Neural crest cell (in vitro differentiated cells): ENCODE measurements around the gene DERL3. TPM values are rescaled to one million over a fixed set of nuclear protein-coding genes. Genes with fewer than 3 reads are reported as not detected.

Experiments used
- DNase-seq: peaks from one replicate; pipeline ENCODE4 v3.0.0; 2021; ENCODE audit warnings: low read depth, mixed read lengths, low spot score
- H3K27ac Mint-ChIP-seq: one replicate; pipeline ENCODE4 v1.8.0; 2021; ENCODE audit warnings: mild to moderate bottlenecking, mixed read lengths; ENCODE audit not compliant: unreplicated experiment
- H3K27me3 Mint-ChIP-seq: 2 replicates; pipeline ENCODE4 v1.8.0; 2021; ENCODE audit warnings: low read depth, mild to moderate bottlenecking, mixed read lengths
- H3K36me3 Mint-ChIP-seq: 2 replicates; pipeline ENCODE4 v1.8.0; 2021; ENCODE audit warnings: low read depth, mild to moderate bottlenecking, mixed read lengths
- H3K4me1 Mint-ChIP-seq: 2 replicates; pipeline ENCODE4 v1.8.0; 2021; ENCODE audit warnings: mixed read lengths
- H3K4me3 Mint-ChIP-seq: one replicate; pipeline ENCODE4 v1.8.0; 2021; ENCODE audit warnings: mild to moderate bottlenecking, mixed read lengths
- H3K9me3 Mint-ChIP-seq: 2 replicates; pipeline ENCODE4 v1.8.0; 2021; ENCODE audit warnings: mixed read lengths
- CTCF ChIP-seq: fragments of 200-600 bp; sonication (generic); conservative IDR thresholded peaks from 2 replicates; pipeline ENCODE4 v1.5.0; 2021; ENCODE audit warnings: antibody characterized with exemption, mild to moderate bottlenecking
- total RNA-seq: library from RNA; stranded (reverse); gene quantifications from 2 replicates; pipeline ENCODE4 v1.2.1, GENCODE V29; 2021

The DERL3 gene
- total RNA-seq, 1 donor from 2014 or later, result 5.7 TPM

DNA sequence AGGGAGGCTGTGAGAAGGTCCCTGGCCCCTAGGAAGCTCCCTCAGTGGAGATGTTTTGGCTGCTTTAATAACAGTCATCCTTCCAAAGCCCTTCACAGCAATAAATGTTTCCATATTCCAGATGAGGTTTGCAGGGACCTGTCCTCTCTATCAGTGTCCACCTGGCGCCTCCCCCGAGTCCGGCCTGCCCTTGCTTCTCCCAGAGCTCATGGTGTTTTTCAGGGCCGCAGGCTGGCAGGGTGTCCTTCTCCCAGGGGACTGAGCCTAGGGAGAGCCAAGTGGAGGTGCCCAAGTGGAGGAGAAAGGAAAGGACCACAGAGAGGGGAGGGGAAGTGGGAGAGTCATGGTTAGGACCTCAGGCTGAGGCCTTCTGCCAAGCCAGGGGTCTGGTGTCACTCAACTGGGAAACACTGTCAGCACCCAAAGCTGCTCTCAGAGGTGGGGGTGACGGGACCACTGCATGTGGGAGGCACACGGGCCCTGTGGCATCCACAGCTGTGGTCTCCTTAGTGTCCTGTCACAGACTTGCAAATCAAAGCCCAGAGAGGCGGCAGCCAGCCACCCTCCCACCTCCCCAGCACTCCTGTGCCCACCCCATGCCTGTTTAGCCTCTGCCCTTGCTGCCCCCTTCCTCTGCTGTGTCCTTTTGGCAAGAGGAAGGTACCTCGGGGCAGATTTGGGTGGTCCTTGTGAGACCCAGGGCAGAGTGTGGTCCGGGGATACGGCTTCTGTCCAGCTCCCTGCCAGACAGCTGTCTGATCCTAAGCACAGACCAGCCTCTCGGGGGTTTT, 6.4 kb downstream of the DERL3 start:
- DNase-seq, result no peak
- Mint-ChIP-seq H3K36me3 (peaks cover 3% of the 10 kb centered on the region), H3K4me3 (no peak overlapping the region), H3K9me3 (no peaks in the 10 kb centered on the region), H3K27ac (no peak overlapping the region), H3K4me1 (peaks cover 3% of the 10 kb centered on the region), H3K27me3 (no peaks in the 10 kb centered on the region)
- TF ChIP-seq CTCF, result no peak

DNA sequence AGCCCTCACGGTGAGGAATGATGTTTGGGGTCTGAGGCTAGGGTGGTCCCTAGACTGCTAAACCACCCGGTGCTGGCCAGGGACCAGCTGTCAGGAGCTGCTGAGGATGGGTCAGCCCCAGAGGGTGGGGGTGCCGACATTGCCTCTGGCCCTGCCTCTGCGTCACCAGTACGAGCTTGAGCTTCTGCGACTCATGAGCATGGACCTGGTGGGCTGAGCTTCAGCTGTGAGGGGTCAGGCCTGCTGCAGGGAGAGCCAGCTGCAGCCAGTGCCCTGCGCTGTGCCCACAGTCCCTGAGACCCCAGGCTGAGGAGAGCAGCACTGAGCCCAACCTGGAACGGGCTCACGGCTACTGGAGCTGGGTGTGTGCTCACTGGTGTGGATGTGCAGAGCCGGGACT, 7.0 kb downstream of the DERL3 start:
- no peak for TF ChIP-seq CTCF
- Mint-ChIP-seq H3K4me1 (no peaks in the 10 kb centered on the region), H3K9me3 (no peaks in the 10 kb centered on the region), H3K36me3 (peaks cover 3% of the 10 kb centered on the region), H3K4me3 (no peak overlapping the region), H3K27me3 (no peaks in the 10 kb centered on the region), H3K27ac (no peak overlapping the region)
- DNase-seq, result no peak

GRCh38 chr22:23831261-23831660, 7.5 kb downstream of the DERL3 start:
- DNase-seq, result no peak
- Mint-ChIP-seq H3K27ac (no peak overlapping the region), H3K27me3 (no peaks in the 10 kb centered on the region), H3K4me1 (no peaks in the 10 kb centered on the region), H3K9me3 (no peaks in the 10 kb centered on the region), H3K4me3 (no peak overlapping the region), H3K36me3 (peaks cover 6% of the 10 kb centered on the region)
- TF ChIP-seq CTCF, result no peak

GRCh38 chr22:23829845-23830372, 8.9 kb downstream of the DERL3 start:
- DNase-seq, result no peak
- Mint-ChIP-seq H3K27ac (no peak overlapping the region), H3K27me3 (no peaks in the 10 kb centered on the region), H3K4me3 (no peak overlapping the region), H3K36me3 (peaks cover 9% of the 10 kb centered on the region), H3K4me1 (no peaks in the 10 kb centered on the region), H3K9me3 (no peaks in the 10 kb centered on the region)
- TF ChIP-seq CTCF, result no peak

GRCh38 chr22:23828800-23829680, 9.8 kb downstream of the DERL3 start:
- no peaks in the 10 kb centered on the region for H3K9me3 Mint-ChIP-seq
- H3K4me1 Mint-ChIP-seq, result no peaks in the 10 kb centered on the region
- no peak for TF ChIP-seq CTCF
- H3K27ac Mint-ChIP-seq, result peak overlapping the region; percentile 93
- H3K27me3 Mint-ChIP-seq, result no peaks in the 10 kb centered on the region
- peaks cover 9% of the 10 kb centered on the region for H3K36me3 Mint-ChIP-seq
- DNase-seq, result no peak
- peak overlapping the region; percentile 16 for H3K4me3 Mint-ChIP-seq
